H9 (cell line): ENCODE measurements around the gene COL9A2. TPM values are rescaled to one million over a fixed set of nuclear protein-coding genes. Genes with fewer than 3 reads are reported as not detected.
"Not testable (repeated sequence)": the region's sequence is repeated elsewhere in the genome, so short reads cannot be mapped to it uniquely, and the experiment has no call there.

Experiments used
- DNase-seq: peaks from one replicate; pipeline ENCODE4 v3.0.0-alpha.2; 2017
- H2AFZ ChIP-seq: one replicate; pipeline ENCODE4 v1.6.1; 2013; ENCODE audit warnings: mild to moderate bottlenecking, low read length, control low read depth, moderate library complexity
- H2AK5ac ChIP-seq: 2 replicates; pipeline ENCODE4 v1.6.1; 2013; ENCODE audit warnings: low read length, control low read depth, mixed read lengths; ENCODE audit not compliant: insufficient read length
- H2BK120ac ChIP-seq: one replicate; pipeline ENCODE4 v1.6.1; 2013; ENCODE audit warnings: low read depth, mild to moderate bottlenecking, low read length, control low read depth, inconsistent platforms; ENCODE audit not compliant: poor library complexity, severe bottlenecking
- H2BK12ac ChIP-seq: 2 replicates; pipeline ENCODE4 v1.6.1; 2013; ENCODE audit warnings: low read length, control low read depth, mixed read lengths, low read depth; ENCODE audit not compliant: insufficient read length
- H2BK15ac ChIP-seq: 2 replicates; pipeline ENCODE4 v1.6.1; 2013; ENCODE audit warnings: low read depth, low read length, control low read depth
- H2BK20ac ChIP-seq: one replicate; pipeline ENCODE4 v1.6.1; 2013; ENCODE audit warnings: low read depth, mild to moderate bottlenecking, low read length, control low read depth, inconsistent platforms; ENCODE audit not compliant: poor library complexity, severe bottlenecking
- H2BK5ac ChIP-seq: 2 replicates; pipeline ENCODE4 v1.6.1; 2013; ENCODE audit warnings: low read length, control low read depth, mixed read lengths; ENCODE audit not compliant: insufficient read length
- H3K14ac ChIP-seq: 2 replicates; pipeline ENCODE4 v1.6.1; 2013; ENCODE audit warnings: low read length, control low read depth; ENCODE audit not compliant: insufficient read depth
- H3K18ac ChIP-seq: 2 replicates; pipeline ENCODE4 v1.6.1; 2013; ENCODE audit warnings: low read depth, mild to moderate bottlenecking, mixed read lengths, low read length, control low read depth; ENCODE audit not compliant: insufficient read length
- H3K23ac ChIP-seq: 2 replicates; pipeline ENCODE4 v1.6.1; 2013; ENCODE audit warnings: low read length, control low read depth, mixed read lengths, low read depth; ENCODE audit not compliant: insufficient read length
- H3K23me2 ChIP-seq: 2 replicates; pipeline ENCODE4 v1.6.1; 2013; ENCODE audit warnings: low read depth, mild to moderate bottlenecking, mixed read lengths, low read length, control low read depth; ENCODE audit not compliant: insufficient read length, poor library complexity, severe bottlenecking
- H3K27ac ChIP-seq: 2 replicates; pipeline ENCODE4 v1.5.1; 2013; ENCODE audit warnings: low read length, control low read depth, mixed read lengths, low read depth; ENCODE audit not compliant: insufficient read length
- H3K27me3 ChIP-seq: 2 replicates; pipeline ENCODE4 v1.6.1; 2013; ENCODE audit warnings: low read length, control low read depth, inconsistent platforms; ENCODE audit not compliant: insufficient read depth
- H3K4ac ChIP-seq: 2 replicates; pipeline ENCODE4 v1.6.1; 2013; ENCODE audit warnings: low read depth, mild to moderate bottlenecking, control low read depth, inconsistent platforms, low read length, moderate library complexity
- H3K4me1 ChIP-seq: 2 replicates; pipeline ENCODE4 v1.6.1; 2013; ENCODE audit warnings: low read length, control low read depth, inconsistent platforms; ENCODE audit not compliant: insufficient read depth
- H3K4me2 ChIP-seq: 2 replicates; pipeline ENCODE4 v1.6.1; 2013; ENCODE audit warnings: low read length, control low read depth, mixed read lengths; ENCODE audit not compliant: insufficient read length, insufficient read depth
- H3K56ac ChIP-seq: 2 replicates; pipeline ENCODE4 v1.6.1; 2013; ENCODE audit warnings: low read depth, mild to moderate bottlenecking, mixed read lengths, low read length, control low read depth; ENCODE audit not compliant: insufficient read length
- H3K79me1 ChIP-seq: 2 replicates; pipeline ENCODE4 v1.6.1; 2013; ENCODE audit warnings: low read depth, mild to moderate bottlenecking, moderate library complexity, low read length, control low read depth, inconsistent platforms; ENCODE audit not compliant: insufficient read depth, poor library complexity, severe bottlenecking
- H3K79me2 ChIP-seq: 2 replicates; pipeline ENCODE4 v1.6.1; 2013; ENCODE audit warnings: low read length, control low read depth, inconsistent platforms; ENCODE audit not compliant: insufficient read depth
- H3K9ac ChIP-seq: 2 replicates; pipeline ENCODE4 v1.6.1; 2013; ENCODE audit warnings: low read length, control low read depth, mixed read lengths; ENCODE audit not compliant: insufficient read length; ENCODE audit errors: extremely low read depth
- H3K9me3 ChIP-seq: one replicate; pipeline ENCODE4 v1.6.1; 2013; ENCODE audit warnings: low read depth, low read length, inconsistent platforms; ENCODE audit not compliant: control insufficient read depth
- H3T11ph ChIP-seq: one replicate; pipeline ENCODE4 v1.6.1; 2013; ENCODE audit warnings: mild to moderate bottlenecking, low read length, control low read depth, inconsistent platforms
- H4K20me1 ChIP-seq: one replicate; pipeline ENCODE4 v1.6.1; 2013; ENCODE audit not compliant: control insufficient read depth, insufficient read length, insufficient read depth
- H4K5ac ChIP-seq: 2 replicates; pipeline ENCODE4 v1.6.1; 2013; ENCODE audit warnings: low read depth, mild to moderate bottlenecking, mixed read lengths, low read length, control low read depth; ENCODE audit not compliant: insufficient read length
- H4K8ac ChIP-seq: replicated peaks from 2 replicates; pipeline ENCODE4 v1.6.1; 2013; ENCODE audit warnings: low read length, control low read depth, mixed read lengths, low read depth; ENCODE audit not compliant: insufficient read length
- H4K91ac ChIP-seq: 2 replicates; pipeline ENCODE4 v1.6.1; 2013; ENCODE audit warnings: low read depth, mild to moderate bottlenecking, moderate library complexity, mixed read lengths, low read length, control low read depth; ENCODE audit not compliant: insufficient read length
- H3K27ac Mint-ChIP-seq, 3 experiments: 2 replicates in 2 of 3; 3 replicates in 1 of 3; pipeline ENCODE4 v1.8.0; 2020 to 2021; ENCODE audit warnings: mixed read lengths in 3 of 3, mild to moderate bottlenecking in 1 of 3, moderate library complexity in 1 of 3
- H3K27me3 Mint-ChIP-seq: 2 replicates; pipeline ENCODE4 v1.8.0; 2021; ENCODE audit warnings: low read depth, mild to moderate bottlenecking, moderate library complexity, mixed read lengths
- H3K36me3 Mint-ChIP-seq, 3 experiments: 2 replicates in 2 of 3; 3 replicates in 1 of 3; pipeline ENCODE4 v1.8.0; 2020 to 2021; ENCODE audit warnings: low read depth in 3 of 3, mixed read lengths in 3 of 3; ENCODE audit not compliant: insufficient read depth in 1 of 3
- H3K4me1 Mint-ChIP-seq, 2 experiments: 2 replicates each; pipeline ENCODE4 v1.8.0; 2020; ENCODE audit warnings: mixed read lengths in 2 of 2
- H3K4me3 Mint-ChIP-seq, 2 experiments: 2 replicates in 1 of 2; 3 replicates in 1 of 2; pipeline ENCODE4 v1.8.0; 2020 to 2021; ENCODE audit warnings: mild to moderate bottlenecking in 2 of 2, mixed read lengths in 2 of 2, moderate library complexity in 1 of 2
- H3K9me3 Mint-ChIP-seq, 2 experiments: 2 replicates in 1 of 2; 3 replicates in 1 of 2; pipeline ENCODE4 v1.8.0; 2020; ENCODE audit warnings: mild to moderate bottlenecking in 2 of 2, mixed read lengths in 2 of 2, moderate library complexity in 1 of 2
- WGBS: extraction: QIAGEN DNeasy Blood & Tissue Kit; methylation state at CpG from one replicate; pipeline ENCODE4 v1.1.7; 2013; ENCODE audit warnings: missing lambda C conversion rate, low lambda C conversion rate, mixed read lengths; ENCODE audit not compliant: insufficient read length; ENCODE audit errors: extremely low coverage; 5-methylcytosine and 5-hydroxymethylcytosine counted together
- total RNA-seq: library from RNA; stranded (reverse); gene quantifications from 2 replicates; pipeline ENCODE4 v1.2.1, GENCODE V29; 2021
- TF ChIP-seq, protein P1 (sequence below): fragments of 200-600 bp; sonication (generic); conservative IDR thresholded peaks from 3 replicates; pipeline ENCODE4 v1.8.0; 2021; ENCODE audit warnings: antibody characterized with exemption, mild to moderate bottlenecking

The COL9A2 gene
- total RNA-seq, 1 experiment from 2014 or later = 4.5 TPM

DNA sequence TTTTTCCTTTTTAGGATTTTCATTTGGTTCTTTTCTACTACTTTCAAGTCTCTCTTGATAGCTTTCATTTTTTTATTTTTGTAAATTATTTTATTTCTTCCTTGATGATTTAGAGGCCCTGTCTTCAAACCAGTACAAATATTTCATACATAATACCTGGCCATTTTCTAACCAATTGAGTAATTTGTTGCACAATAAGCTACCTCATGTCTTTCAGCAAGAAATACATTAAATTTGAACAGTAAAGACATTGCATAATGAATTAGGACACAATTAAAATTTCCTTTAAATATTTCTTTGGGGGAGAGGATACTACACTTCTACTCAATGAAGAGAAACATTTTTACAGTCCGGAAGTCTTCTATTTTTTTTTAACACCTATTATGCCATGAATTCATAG lies 15.6 kb upstream of the COL9A2 start:
- Histone ChIP-seq H2BK15ac (no peak overlapping the region), H3K9ac (no peak overlapping the region), H3K18ac (no peak overlapping the region), H4K91ac (no peak overlapping the region), H2AFZ (no peak overlapping the region), H3K27ac (no peak overlapping the region), H3K4me1 (no peaks in the 10 kb centered on the region), H3K27me3 (no peaks in the 10 kb centered on the region), H2BK5ac (no peak overlapping the region), H2BK120ac (no peak overlapping the region), H3K14ac (no peak overlapping the region), H3K4me2 (no peak overlapping the region), H2BK20ac (no peak overlapping the region), H2BK12ac (no peak overlapping the region), H4K8ac (no peak overlapping the region), H3K56ac (no peak overlapping the region), H3K79me1 (no peaks in the 10 kb centered on the region), H4K5ac (no peak overlapping the region), H3K9me3 (no peaks in the 10 kb centered on the region), H3K23ac (no peak overlapping the region), H4K20me1 (no peaks in the 10 kb centered on the region), H3K79me2 (no peaks in the 10 kb centered on the region), H2AK5ac (no peak overlapping the region), H3T11ph (no peak overlapping the region), H3K23me2 (no peaks in the 10 kb centered on the region), H3K4ac (no peak overlapping the region)
- no peak for DNase-seq
- TF ChIP-seq, protein P1, sequence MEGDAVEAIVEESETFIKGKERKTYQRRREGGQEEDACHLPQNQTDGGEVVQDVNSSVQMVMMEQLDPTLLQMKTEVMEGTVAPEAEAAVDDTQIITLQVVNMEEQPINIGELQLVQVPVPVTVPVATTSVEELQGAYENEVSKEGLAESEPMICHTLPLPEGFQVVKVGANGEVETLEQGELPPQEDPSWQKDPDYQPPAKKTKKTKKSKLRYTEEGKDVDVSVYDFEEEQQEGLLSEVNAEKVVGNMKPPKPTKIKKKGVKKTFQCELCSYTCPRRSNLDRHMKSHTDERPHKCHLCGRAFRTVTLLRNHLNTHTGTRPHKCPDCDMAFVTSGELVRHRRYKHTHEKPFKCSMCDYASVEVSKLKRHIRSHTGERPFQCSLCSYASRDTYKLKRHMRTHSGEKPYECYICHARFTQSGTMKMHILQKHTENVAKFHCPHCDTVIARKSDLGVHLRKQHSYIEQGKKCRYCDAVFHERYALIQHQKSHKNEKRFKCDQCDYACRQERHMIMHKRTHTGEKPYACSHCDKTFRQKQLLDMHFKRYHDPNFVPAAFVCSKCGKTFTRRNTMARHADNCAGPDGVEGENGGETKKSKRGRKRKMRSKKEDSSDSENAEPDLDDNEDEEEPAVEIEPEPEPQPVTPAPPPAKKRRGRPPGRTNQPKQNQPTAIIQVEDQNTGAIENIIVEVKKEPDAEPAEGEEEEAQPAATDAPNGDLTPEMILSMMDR = no peak
- no peaks in the 10 kb centered on the region; a peak in 2 of 7 replicates for H3K36me3 Mint-ChIP-seq
- H3K27me3 Mint-ChIP-seq = peaks cover 10% of the 10 kb centered on the region
- no peak overlapping the region for H3K27ac Mint-ChIP-seq
- WGBS = no CpG with 5 or more reads among the region's 1 CpG
- peaks cover 3 to 4% of the 10 kb centered on the region in 2 experiments; a peak in 3 of 5 replicates for H3K9me3 Mint-ChIP-seq
- H3K4me1 Mint-ChIP-seq = no peaks in the 10 kb centered on the region
- H3K4me3 Mint-ChIP-seq = no peak overlapping the region

DNA sequence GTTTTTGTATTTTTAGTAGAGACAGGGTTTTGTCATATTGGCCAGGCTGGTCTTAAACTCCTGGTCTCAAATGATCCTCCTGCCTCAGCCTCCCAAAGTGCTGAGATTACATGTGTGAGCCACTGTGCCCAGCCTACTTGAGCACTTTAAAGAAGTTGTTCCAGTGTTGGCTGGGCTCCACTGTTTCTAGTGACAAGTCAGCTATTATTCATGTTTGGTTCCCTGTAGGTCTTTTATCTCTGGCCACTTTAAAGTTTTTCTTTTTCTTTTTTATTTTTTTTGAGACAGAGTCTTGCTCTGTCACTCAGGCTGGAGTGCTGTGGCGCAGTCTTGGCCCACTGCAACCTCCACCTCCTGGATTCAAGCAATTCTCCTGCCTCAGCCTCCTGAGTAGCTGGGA lies 14.3 kb upstream of the COL9A2 start:
- H3K9ac ChIP-seq, H3K9me3 ChIP-seq, H3T11ph ChIP-seq, H3K18ac ChIP-seq, H3K79me1 ChIP-seq, H3K27ac ChIP-seq, H3K23me2 ChIP-seq, H4K8ac ChIP-seq, H3K27me3 ChIP-seq, H2BK5ac ChIP-seq, H3K4ac ChIP-seq, H3K4me1 ChIP-seq, H3K4me2 ChIP-seq, H3K56ac ChIP-seq, H2AK5ac ChIP-seq, H3K9me3 Mint-ChIP-seq, H2AFZ ChIP-seq, H3K79me2 ChIP-seq, DNase-seq, H4K20me1 ChIP-seq, H3K4me3 Mint-ChIP-seq, H2BK20ac ChIP-seq, H3K4me1 Mint-ChIP-seq, H2BK15ac ChIP-seq, H4K91ac ChIP-seq, H2BK12ac ChIP-seq, H3K14ac ChIP-seq, H3K23ac ChIP-seq, H4K5ac ChIP-seq, H3K36me3 Mint-ChIP-seq, H2BK120ac ChIP-seq, H3K27ac Mint-ChIP-seq: not testable (repeated sequence)
- H3K27me3 Mint-ChIP-seq = peaks cover 12% of the 10 kb centered on the region
- no CpG with 5 or more reads among the region's 1 CpG for WGBS
